ENCODE data around the gene PTPRG. TPM values are rescaled to one million over a fixed set of nuclear protein-coding genes. Genes with fewer than 3 reads are reported as not detected.

The PTPRG gene
- total RNA-seq, 1 donor: 148 TPM

DNA sequence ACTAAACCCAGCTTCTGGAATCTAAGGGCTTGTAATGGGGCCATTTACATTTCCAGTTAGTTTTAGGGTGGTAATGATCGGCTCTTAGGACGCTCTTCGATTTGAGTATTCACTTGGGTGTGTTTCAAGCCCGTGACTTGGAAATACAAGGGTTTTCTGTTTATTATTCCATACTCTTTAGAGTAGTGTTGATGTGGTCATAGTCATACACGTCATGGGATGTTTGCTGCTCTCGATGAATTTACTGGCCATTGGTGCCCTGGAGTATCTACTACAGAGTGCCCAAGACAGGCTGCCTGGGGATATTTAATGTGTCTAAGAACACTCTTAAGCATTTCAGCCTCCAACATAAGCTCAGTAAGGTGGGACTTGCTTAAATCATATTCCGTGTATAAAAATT is 64.1 kb downstream of the PTPRG start:
- Histone ChIP-seq H3K36me3 (ENCODE audit: insufficient read depth, low read length) (no peaks in the 10 kb centered on the region), H3K4me2 (ENCODE audit: insufficient read depth, low read length) (no peak overlapping the region), H3K79me2 (ENCODE audit: insufficient read depth, low read length) (peaks cover 21% of the 10 kb centered on the region), H2AFZ (ENCODE audit: low read length) (no peak overlapping the region), H3K27ac (ENCODE audit: low read depth, low read length) (no peak overlapping the region), H4K20me1 (ENCODE audit: insufficient read depth, low read length) (no peaks in the 10 kb centered on the region), H3K27me3 (ENCODE audit: insufficient read depth, low read length) (no peaks in the 10 kb centered on the region), H3K4me1 (ENCODE audit: insufficient read depth, low read length) (peaks cover 30% of the 10 kb centered on the region), H3K9me3 (ENCODE audit: low read depth, low read length) (no peaks in the 10 kb centered on the region), H3K4me3 (ENCODE audit: insufficient read depth, low read length) (no peak overlapping the region)
- no peak for DNase-seq (ENCODE audit: insufficient read length, low spot score, missing footprints)
- TF ChIP-seq, protein P1, sequence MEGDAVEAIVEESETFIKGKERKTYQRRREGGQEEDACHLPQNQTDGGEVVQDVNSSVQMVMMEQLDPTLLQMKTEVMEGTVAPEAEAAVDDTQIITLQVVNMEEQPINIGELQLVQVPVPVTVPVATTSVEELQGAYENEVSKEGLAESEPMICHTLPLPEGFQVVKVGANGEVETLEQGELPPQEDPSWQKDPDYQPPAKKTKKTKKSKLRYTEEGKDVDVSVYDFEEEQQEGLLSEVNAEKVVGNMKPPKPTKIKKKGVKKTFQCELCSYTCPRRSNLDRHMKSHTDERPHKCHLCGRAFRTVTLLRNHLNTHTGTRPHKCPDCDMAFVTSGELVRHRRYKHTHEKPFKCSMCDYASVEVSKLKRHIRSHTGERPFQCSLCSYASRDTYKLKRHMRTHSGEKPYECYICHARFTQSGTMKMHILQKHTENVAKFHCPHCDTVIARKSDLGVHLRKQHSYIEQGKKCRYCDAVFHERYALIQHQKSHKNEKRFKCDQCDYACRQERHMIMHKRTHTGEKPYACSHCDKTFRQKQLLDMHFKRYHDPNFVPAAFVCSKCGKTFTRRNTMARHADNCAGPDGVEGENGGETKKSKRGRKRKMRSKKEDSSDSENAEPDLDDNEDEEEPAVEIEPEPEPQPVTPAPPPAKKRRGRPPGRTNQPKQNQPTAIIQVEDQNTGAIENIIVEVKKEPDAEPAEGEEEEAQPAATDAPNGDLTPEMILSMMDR (IDR thresholded peaks at IDR 0.05; ENCODE audit: extremely low read depth, low read depth, low read length): no peak

DNA sequence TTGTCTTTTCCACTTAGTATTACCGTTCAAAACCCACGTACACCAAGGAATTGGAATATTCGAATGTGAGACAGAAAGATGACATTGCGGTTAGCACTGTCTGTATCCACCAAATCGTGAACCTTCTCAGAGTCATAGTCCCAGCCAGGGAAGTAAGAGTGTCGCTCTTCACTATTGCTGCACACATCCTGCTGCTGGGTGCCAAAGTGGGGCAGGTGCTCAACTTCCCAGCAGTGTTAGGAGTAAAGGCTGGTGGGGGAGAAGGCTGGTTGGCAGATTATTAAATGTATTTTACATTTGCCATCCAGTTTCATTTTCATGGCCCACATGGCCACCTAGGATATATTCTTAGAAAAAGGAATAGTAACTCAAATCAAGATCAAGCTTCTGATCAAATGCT is 65.1 kb downstream of the PTPRG start:
- Histone ChIP-seq H4K20me1 (ENCODE audit: insufficient read depth, low read length) (no peaks in the 10 kb centered on the region), H3K36me3 (ENCODE audit: insufficient read depth, low read length) (no peaks in the 10 kb centered on the region), H3K27me3 (ENCODE audit: insufficient read depth, low read length) (no peaks in the 10 kb centered on the region), H3K79me2 (ENCODE audit: insufficient read depth, low read length) (peaks cover 18% of the 10 kb centered on the region), H3K4me3 (ENCODE audit: insufficient read depth, low read length) (no peak overlapping the region), H3K4me2 (ENCODE audit: insufficient read depth, low read length) (no peak overlapping the region), H2AFZ (ENCODE audit: low read length) (no peak overlapping the region), H3K9me3 (ENCODE audit: low read depth, low read length) (no peaks in the 10 kb centered on the region), H3K4me1 (ENCODE audit: insufficient read depth, low read length) (peaks cover 30% of the 10 kb centered on the region), H3K27ac (ENCODE audit: low read depth, low read length) (no peak overlapping the region)
- TF ChIP-seq, protein P1 (IDR thresholded peaks at IDR 0.05; ENCODE audit: extremely low read depth, low read depth, low read length): no peak
- DNase-seq (ENCODE audit: insufficient read length, low spot score, missing footprints): no peak

DNA sequence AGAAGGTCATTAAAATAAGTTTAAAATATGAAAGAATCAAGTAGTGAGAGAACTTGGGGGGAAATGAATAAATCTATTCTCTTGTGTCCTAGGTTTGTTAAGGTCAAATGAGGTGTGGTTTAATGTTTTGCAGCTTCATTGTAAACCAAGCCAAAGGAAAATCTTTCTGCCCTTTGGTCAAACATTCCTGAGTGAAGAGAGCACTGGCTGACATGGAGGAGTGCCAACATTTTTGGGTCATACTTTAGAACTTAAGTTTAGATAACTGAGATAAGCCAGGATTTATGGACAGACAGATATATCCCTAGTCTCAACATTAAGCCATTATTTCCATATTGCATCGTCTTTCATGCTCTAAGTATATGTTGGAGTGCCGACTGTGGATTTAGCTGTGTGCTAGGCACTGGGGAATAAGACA is 66.4 kb downstream of the PTPRG start:
- no peaks in the 10 kb centered on the region for H3K36me3 ChIP-seq (ENCODE audit: insufficient read depth, low read length)
- H4K20me1 ChIP-seq (ENCODE audit: insufficient read depth, low read length): no peaks in the 10 kb centered on the region
- no peak overlapping the region for H2AFZ ChIP-seq (ENCODE audit: low read length)
- peaks cover 18% of the 10 kb centered on the region for H3K79me2 ChIP-seq (ENCODE audit: insufficient read depth, low read length)
- no peaks in the 10 kb centered on the region for H3K27me3 ChIP-seq (ENCODE audit: insufficient read depth, low read length)
- peak; percentile 72 for DNase-seq (ENCODE audit: insufficient read length, low spot score, missing footprints)
- no peak overlapping the region for H3K27ac ChIP-seq (ENCODE audit: low read depth, low read length)
- H3K9me3 ChIP-seq (ENCODE audit: low read depth, low read length): no peaks in the 10 kb centered on the region
- H3K4me1 ChIP-seq (ENCODE audit: insufficient read depth, low read length): peaks cover 30% of the 10 kb centered on the region
- TF ChIP-seq, protein P1 (IDR thresholded peaks at IDR 0.05; ENCODE audit: extremely low read depth, low read depth, low read length): no peak
- no peak overlapping the region for H3K4me3 ChIP-seq (ENCODE audit: insufficient read depth, low read length)
- peak overlapping the region; percentile 12 for H3K4me2 ChIP-seq (ENCODE audit: insufficient read depth, low read length)

DNA sequence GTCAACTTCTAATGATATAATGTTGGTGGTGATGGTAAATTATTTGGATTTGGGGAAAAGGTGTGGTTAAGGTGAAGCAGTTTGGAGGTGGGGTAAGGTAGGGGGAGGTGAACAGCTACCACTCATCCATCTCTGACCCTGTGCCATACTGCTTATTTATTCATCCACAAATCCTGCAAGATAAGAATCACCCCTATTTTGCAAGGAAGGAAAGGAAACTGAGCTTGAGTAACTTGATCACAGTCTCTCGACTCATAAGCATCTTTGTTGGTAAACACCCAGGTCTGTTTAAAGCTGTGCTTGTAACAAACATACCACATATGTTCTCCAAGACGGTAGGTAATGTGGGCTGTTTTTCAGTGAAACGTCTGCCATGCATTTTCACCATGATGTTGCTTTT is 67.3 kb downstream of the PTPRG start:
- H3K4me2 ChIP-seq (ENCODE audit: insufficient read depth, low read length): no peak overlapping the region
- no peaks in the 10 kb centered on the region for H3K9me3 ChIP-seq (ENCODE audit: low read depth, low read length)
- H3K27me3 ChIP-seq (ENCODE audit: insufficient read depth, low read length): no peaks in the 10 kb centered on the region
- H3K27ac ChIP-seq (ENCODE audit: low read depth, low read length): no peak overlapping the region
- no peak overlapping the region for H2AFZ ChIP-seq (ENCODE audit: low read length)
- H3K4me1 ChIP-seq (ENCODE audit: insufficient read depth, low read length): peaks cover 30% of the 10 kb centered on the region
- no peak overlapping the region for H3K4me3 ChIP-seq (ENCODE audit: insufficient read depth, low read length)
- H3K79me2 ChIP-seq (ENCODE audit: insufficient read depth, low read length): peaks cover 21% of the 10 kb centered on the region
- DNase-seq (ENCODE audit: insufficient read length, low spot score, missing footprints): no peak
- H3K36me3 ChIP-seq (ENCODE audit: insufficient read depth, low read length): no peaks in the 10 kb centered on the region
- TF ChIP-seq, protein P1 (IDR thresholded peaks at IDR 0.05; ENCODE audit: extremely low read depth, low read depth, low read length): no peak
- H4K20me1 ChIP-seq (ENCODE audit: insufficient read depth, low read length): no peaks in the 10 kb centered on the region

All from osteoblast (primary cell).